Lower lobe of right lung (tissue), 2 donors: ENCODE data around the gene DNAJB13. TPM values are rescaled to one million over a fixed set of nuclear protein-coding genes. Genes with fewer than 3 reads are reported as not detected.

Experiments
- ATAC-seq, 2 donors: fragments of 200-7000 bp; cut with Tn5 transposase; one replicate each; pipeline ENCODE4 v1.9.1; 2020 to 2022; ENCODE audit warnings: mild to moderate bottlenecking in 2 of 2, moderate library complexity in 2 of 2
- DNase-seq: peaks from one replicate; pipeline ENCODE4 v3.0.0-alpha.2; 2020
- H3K27ac ChIP-seq: fragments of 200-600 bp; one replicate; pipeline ENCODE4 v1.8.0; 2022
- H3K27me3 ChIP-seq: fragments of 200-600 bp; one replicate; pipeline ENCODE4 v1.8.0; 2022; ENCODE audit warnings: low read depth
- H3K36me3 ChIP-seq: fragments of 200-600 bp; one replicate; pipeline ENCODE4 v1.8.0; 2022; ENCODE audit warnings: mild to moderate bottlenecking
- H3K4me1 ChIP-seq: fragments of 200-600 bp; one replicate; pipeline ENCODE4 v1.8.0; 2022
- H3K4me3 ChIP-seq: fragments of 200-600 bp; one replicate; pipeline ENCODE4 v1.8.0; 2022; ENCODE audit warnings: mild to moderate bottlenecking
- H3K9me3 ChIP-seq: fragments of 200-600 bp; one replicate; pipeline ENCODE4 v1.8.0; 2022
- intact Hi-C: fragments of 100-400 bp; cut with DNase I; formaldehyde crosslinking; loops from one replicate; pipeline ENCODE4 v1.11.0; 2022
- total RNA-seq: library from RNA; stranded (reverse); fragmentation: NEBNext Ultra II Directional; extraction: Animal tissue kit (Norgen Biotek cat#: 25700); gene quantifications from one replicate; pipeline ENCODE4 v1.2.1, GENCODE V29; 2021
- TF ChIP-seq, protein P1 (sequence below): fragments of 200-600 bp; IDR thresholded peaks from one replicate; pipeline ENCODE4 v1.8.0; 2022; ENCODE audit warnings: antibody characterized with exemption, mild to moderate bottlenecking
- donor health status: DM: no; HTN: yes; CAD: no; lungs with severe emphysema.

Gene DNAJB13
- total RNA-seq, 1 donor from 2014 or later, result 7.5 TPM

DNA sequence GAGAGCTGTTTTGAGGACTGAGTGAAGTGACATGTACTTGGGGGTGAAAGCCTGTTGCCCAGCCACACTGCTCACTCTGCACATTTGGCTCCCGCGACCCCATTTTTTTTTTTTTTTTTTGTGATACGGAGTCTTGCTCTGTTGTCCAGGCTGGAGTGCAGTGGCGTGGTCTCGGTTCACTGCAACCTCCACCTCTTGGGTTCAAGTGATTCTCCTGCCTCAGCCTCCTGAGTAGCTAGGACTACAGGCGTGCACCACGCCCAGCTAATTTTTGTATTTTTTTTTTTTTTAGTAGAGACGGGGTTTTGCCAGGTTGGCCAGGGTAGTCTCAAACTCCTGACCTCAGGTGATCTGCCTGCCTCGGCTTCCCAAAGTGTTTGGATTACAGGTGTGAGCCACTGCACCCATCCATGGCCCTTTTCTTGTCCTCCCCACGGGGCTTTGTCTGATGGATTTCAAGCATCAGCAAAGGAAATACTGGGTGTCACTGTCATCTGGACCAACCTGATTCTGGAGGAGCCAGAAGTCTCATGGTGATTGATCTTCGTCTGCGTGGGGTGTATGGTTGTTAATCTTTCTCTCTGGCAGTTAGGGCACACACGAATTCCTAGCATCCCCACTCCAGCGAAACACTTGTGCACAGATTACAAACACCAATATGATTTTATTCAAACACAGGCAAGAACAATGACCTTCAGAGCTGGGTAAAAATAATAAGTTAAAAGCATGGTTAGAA is 61.4 kb downstream of the DNAJB13 start:
- TF ChIP-seq, protein P1, sequence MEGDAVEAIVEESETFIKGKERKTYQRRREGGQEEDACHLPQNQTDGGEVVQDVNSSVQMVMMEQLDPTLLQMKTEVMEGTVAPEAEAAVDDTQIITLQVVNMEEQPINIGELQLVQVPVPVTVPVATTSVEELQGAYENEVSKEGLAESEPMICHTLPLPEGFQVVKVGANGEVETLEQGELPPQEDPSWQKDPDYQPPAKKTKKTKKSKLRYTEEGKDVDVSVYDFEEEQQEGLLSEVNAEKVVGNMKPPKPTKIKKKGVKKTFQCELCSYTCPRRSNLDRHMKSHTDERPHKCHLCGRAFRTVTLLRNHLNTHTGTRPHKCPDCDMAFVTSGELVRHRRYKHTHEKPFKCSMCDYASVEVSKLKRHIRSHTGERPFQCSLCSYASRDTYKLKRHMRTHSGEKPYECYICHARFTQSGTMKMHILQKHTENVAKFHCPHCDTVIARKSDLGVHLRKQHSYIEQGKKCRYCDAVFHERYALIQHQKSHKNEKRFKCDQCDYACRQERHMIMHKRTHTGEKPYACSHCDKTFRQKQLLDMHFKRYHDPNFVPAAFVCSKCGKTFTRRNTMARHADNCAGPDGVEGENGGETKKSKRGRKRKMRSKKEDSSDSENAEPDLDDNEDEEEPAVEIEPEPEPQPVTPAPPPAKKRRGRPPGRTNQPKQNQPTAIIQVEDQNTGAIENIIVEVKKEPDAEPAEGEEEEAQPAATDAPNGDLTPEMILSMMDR, result no peak
- DNase-seq, result no peak
- peaks cover 17% of the 10 kb centered on the region for H3K36me3 ChIP-seq
- H3K27me3 ChIP-seq, result no peaks in the 10 kb centered on the region
- H3K9me3 ChIP-seq, result no peaks in the 10 kb centered on the region
- H3K4me3 ChIP-seq, result no peak overlapping the region
- ATAC-seq, result no peak
- peaks cover 18% of the 10 kb centered on the region for H3K4me1 ChIP-seq
- H3K27ac ChIP-seq, result no peak overlapping the region
- intact Hi-C loops, result no loop called here

DNA sequence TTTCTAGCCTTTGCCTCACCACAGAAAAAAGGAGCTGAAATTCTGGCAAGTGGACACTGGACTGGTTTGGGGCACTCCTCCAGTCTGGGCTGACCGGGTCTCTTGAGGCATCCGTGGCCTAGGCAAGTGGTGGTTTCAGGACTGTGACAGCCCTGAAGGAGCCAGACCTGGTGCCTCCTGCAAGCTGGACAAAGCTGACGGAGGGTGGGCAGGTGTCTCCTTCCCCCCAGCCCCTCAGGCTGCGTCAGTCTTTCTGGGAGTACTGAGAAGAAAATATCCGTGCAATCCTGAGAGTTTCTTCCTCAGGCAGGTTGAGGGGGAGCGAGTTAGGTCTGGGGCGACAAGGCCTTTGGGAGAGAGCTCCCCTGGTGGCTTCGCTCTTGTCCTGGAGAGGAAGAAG is 62.3 kb downstream of the DNAJB13 start:
- intact Hi-C loops, result no loop called here
- Histone ChIP-seq H3K27me3 (no peaks in the 10 kb centered on the region), H3K27ac (no peak overlapping the region), H3K36me3 (peaks cover 17% of the 10 kb centered on the region), H3K4me3 (no peak overlapping the region), H3K9me3 (no peaks in the 10 kb centered on the region), H3K4me1 (peaks cover 27% of the 10 kb centered on the region)
- DNase-seq (no peak), ATAC-seq (no peak)
- TF ChIP-seq, protein P1, result no peak

DNA sequence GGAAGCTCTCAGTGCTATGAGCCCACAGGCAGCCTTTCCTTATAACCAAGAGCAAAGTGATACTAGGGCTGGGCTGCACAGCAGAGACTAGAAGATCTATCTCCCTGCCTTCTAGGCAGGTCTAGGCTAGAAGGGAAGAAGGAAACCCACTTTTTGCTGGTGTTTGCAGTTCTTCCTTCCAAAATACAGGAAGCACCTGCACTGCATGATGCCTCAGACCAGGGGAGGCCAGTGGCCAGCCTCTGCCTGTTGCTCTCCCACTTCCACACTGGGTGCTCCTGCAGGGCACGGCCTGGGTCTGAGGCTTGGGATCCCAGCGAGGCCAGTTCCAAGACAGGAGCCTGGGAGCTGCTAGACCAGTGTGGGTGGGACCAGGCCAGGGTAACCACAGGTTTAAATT is 64.1 kb downstream of the DNAJB13 start:
- no peak for DNase-seq

DNA sequence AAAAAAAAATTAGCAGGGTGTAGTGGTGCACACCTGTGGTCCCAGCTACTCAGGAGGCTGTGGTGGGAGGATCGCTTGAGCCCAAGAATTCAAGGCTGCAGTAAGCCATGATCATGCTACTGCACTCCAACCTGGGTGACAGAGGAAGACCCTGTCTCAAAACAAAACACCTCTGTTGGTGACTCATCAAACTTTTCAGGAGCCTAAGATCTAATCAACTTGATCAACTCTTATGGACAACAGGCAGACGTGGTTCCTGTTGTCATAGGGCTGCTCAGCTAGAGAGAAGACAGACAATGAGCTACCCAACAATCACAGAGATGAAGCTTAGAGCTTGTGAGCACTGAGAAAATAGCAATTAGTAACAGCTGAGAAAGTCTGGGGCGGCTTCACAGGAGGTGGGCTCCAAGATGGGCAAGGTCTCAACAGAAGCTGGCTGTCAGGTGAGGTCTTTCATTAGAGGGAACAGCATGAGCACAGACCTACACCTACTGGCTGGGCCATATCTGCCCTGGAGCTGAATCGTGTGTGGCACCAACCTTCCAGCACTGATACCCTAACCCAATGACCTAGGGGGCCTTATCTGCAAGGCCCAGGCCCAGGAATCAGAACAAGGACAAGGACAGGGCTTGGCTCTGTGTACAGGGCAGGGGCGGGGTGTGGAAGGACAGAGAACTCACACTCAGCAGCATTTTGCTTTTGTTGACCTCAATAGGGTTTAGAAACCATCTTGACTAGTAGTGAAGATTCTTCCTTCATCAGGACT is 65.3 kb downstream of the DNAJB13 start:
- ATAC-seq, result no peak
- H3K4me1 ChIP-seq, result peaks cover 42% of the 10 kb centered on the region
- no peak for DNase-seq
- peaks cover 17% of the 10 kb centered on the region for H3K36me3 ChIP-seq
- intact Hi-C loops, result no loop called here
- no peaks in the 10 kb centered on the region for H3K27me3 ChIP-seq
- H3K9me3 ChIP-seq, result no peaks in the 10 kb centered on the region
- H3K27ac ChIP-seq, result no peak overlapping the region
- no peak overlapping the region for H3K4me3 ChIP-seq
- TF ChIP-seq, protein P1, result no peak

More for the DNA sequence above, 64.1 kb downstream of the DNAJB13 start:
- peaks cover 17% of the 10 kb centered on the region for H3K36me3 ChIP-seq
- no peak overlapping the region for H3K4me3 ChIP-seq
- no peak overlapping the region for H3K27ac ChIP-seq
- no peaks in the 10 kb centered on the region for H3K9me3 ChIP-seq
- intact Hi-C loops, result no loop called here
- no peak for ATAC-seq
- peaks cover 44% of the 10 kb centered on the region for H3K4me1 ChIP-seq
- TF ChIP-seq, protein P1, result no peak
- H3K27me3 ChIP-seq, result no peaks in the 10 kb centered on the region

DNA sequence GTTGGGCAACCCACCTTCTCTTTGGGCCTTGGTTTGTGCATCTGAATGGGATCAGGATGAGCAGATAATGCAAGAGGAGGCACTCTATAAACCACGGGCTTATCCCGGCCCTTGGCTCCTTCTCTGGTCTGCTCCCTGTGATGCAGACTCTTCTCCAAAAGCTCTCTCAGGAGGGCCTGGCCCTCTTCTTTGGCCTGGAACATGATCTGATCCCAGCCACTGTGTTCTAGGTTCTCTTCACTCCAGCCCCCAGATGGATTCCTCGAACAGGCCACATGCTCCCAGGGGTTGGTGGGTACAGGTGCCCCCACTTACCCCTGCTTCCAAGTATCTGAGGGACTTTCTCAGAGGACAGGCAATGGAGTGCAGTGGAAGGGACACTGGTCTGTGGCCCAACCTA is 66.8 kb downstream of the DNAJB13 start:
- TF ChIP-seq, protein P1, result no peak
- Histone ChIP-seq H3K9me3 (no peaks in the 10 kb centered on the region), H3K36me3 (peaks cover 17% of the 10 kb centered on the region), H3K4me3 (no peak overlapping the region), H3K4me1 (peaks cover 36% of the 10 kb centered on the region), H3K27ac (peak overlapping the region; percentile 87), H3K27me3 (no peaks in the 10 kb centered on the region)
- ATAC-seq (no peak), DNase-seq (no peak)
- intact Hi-C loops, result no loop called here
